ENCODE data around the gene GCC1. TPM values are rescaled to one million over a fixed set of nuclear protein-coding genes. Genes with fewer than 3 reads are reported as not detected.

GCC1 gene
- total and polyA plus RNA-seq, 8 donors: 11.1 to 16.9 (median 13.1) TPM

DNA sequence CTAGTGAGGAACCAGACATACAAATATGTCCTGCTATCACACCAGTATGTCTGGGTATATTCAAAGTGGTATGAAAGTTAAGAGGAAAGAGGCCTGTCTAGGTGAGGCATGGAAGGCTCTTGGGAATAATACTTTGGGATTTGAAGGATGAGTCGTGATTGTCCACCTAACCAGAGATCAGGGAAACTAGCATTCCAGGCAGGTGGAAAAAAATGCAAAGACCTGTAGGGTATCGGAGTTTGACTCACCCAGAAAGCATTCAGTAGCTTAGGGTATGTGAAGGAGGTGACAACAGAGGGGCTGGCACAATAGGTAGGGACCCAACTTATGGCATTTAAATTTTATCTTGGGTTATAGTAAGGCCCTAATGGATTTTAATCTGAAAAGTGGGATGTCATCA, 950 bp upstream of the GCC1 start:
- Histone ChIP-seq H3K4me3 (no peak overlapping the region), H3K27ac (no peak overlapping the region), H3K4me1 (peaks cover 28 to 65% of the 10 kb centered on the region in 2 donors), H3K27me3 (no peaks in the 10 kb centered on the region), H3K9me3 (no peaks in the 10 kb centered on the region), H3K36me3 (peaks cover 0 to 34% of the 10 kb centered on the region in 2 donors)
- intact Hi-C loops (cut with DNase I): no loop called here
- TF ChIP-seq, protein P1, sequence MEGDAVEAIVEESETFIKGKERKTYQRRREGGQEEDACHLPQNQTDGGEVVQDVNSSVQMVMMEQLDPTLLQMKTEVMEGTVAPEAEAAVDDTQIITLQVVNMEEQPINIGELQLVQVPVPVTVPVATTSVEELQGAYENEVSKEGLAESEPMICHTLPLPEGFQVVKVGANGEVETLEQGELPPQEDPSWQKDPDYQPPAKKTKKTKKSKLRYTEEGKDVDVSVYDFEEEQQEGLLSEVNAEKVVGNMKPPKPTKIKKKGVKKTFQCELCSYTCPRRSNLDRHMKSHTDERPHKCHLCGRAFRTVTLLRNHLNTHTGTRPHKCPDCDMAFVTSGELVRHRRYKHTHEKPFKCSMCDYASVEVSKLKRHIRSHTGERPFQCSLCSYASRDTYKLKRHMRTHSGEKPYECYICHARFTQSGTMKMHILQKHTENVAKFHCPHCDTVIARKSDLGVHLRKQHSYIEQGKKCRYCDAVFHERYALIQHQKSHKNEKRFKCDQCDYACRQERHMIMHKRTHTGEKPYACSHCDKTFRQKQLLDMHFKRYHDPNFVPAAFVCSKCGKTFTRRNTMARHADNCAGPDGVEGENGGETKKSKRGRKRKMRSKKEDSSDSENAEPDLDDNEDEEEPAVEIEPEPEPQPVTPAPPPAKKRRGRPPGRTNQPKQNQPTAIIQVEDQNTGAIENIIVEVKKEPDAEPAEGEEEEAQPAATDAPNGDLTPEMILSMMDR (IDR thresholded peaks at IDR 0.05): no peak
- DNase-seq: no peak
- ATAC-seq: no peak

DNA sequence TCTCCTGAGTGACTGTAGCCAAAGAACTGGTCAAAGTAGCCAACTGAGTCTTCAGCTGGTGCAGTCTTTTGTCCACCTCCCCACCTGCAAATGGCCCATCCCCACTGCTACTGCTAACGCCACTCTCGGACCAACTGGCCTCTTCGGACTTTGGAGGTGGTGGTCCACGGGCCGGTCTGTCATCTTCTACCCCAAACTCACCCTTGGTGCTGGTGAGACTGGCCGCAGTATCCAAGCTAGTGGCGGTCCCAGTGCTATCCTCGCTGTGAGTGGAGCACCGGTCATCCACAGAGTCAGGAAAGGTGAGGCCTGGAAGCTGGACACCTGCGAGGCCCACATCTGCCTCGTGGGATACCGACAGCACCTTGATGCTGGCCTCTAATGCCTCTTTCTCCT, 750 bp downstream of the GCC1 start:
- Histone ChIP-seq H3K4me3 (peak overlapping the region; percentile 85 to 88), H3K27ac (peak overlapping the region in 1 of 2 donors; percentile 91), H3K4me1 (peaks cover 28 to 68% of the 10 kb centered on the region in 2 donors), H3K27me3 (no peaks in the 10 kb centered on the region), H3K9me3 (no peaks in the 10 kb centered on the region), H3K36me3 (peaks cover 0 to 35% of the 10 kb centered on the region in 2 donors)
- intact Hi-C loops (cut with DNase I): no loop called here
- ATAC-seq: no peak
- peak in 1 of 4 donors; percentile 54 for DNase-seq
- TF ChIP-seq, protein P1 (IDR thresholded peaks at IDR 0.05): no peak

DNA sequence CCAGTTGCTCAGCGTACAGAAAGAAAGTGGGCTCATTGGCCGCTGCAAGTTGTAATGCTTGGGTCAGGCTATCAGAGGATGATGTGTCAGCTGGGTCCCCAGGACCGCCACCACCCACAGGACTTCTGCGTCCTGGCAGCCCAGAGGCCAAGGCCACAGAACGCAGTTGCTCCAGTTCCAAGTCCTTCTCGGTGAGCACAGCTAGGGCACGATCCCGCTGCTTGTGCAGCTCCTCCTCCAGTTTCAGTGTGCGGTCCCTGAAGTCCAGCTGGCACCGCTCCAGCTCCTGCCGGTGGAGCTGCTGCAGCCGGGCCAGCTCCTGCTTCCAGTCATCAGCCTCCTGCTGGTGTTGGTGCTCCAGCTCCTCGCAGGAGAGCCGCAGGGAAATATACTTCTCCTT, 3.0 kb downstream of the GCC1 start:
- H3K4me1 ChIP-seq: peaks cover 21 to 53% of the 10 kb centered on the region in 2 donors
- no peaks in the 10 kb centered on the region for H3K27me3 ChIP-seq
- intact Hi-C loops (cut with DNase I): no loop called here
- DNase-seq (peak in 2 of 4 donors; percentile 34 to 72), ATAC-seq (no peak)
- peaks cover 0 to 48% of the 10 kb centered on the region in 2 donors for H3K36me3 ChIP-seq
- H3K4me3 ChIP-seq: no peak overlapping the region
- H3K27ac ChIP-seq: no peak overlapping the region
- TF ChIP-seq, protein P1 (IDR thresholded peaks at IDR 0.05): no peak
- H3K9me3 ChIP-seq: no peaks in the 10 kb centered on the region

DNA sequence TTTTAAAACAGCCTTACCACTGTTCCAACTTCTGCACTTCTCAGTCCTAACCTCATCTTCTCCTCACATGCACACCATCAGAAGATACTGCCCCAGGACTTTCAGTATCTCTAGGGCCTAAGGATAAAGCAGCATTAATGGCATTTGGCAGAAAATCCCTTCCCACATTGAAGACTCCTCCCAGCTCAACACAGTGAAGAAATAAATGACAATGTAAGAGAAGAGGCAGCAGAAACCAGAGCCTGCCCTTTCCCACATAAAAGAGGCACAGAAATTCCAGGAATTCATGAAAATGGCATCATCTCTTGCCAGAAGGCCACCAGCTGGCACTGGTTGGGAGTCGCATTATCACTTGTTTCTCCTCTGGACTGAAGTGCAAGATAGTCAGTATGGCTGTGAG, 3.7 kb downstream of the GCC1 start:
- intact Hi-C loops (cut with DNase I): no loop called here

DNA sequence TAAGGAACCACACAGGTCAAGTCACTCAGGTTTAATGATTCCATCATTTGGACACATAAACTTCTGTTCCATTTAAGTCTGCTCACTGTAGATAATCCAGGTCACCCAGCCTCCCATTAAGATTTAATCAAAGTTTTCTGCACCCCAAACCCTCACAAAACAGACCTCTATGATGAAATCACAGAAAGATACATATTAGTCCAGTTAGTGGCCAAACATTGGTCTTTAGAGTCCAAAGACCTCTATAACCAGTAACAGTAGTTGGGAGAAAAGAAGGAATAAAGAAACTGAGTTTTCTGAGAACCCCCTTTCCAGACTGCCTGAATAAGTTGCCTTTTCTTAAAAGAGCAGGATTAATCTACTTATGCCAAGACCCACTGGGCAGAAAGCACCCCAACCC, 4.8 kb downstream of the GCC1 start:
- DNase-seq (no peak), ATAC-seq (no peak)
- no peak overlapping the region for H3K27ac ChIP-seq
- peaks cover 0 to 48% of the 10 kb centered on the region in 2 donors for H3K36me3 ChIP-seq
- H3K27me3 ChIP-seq: no peaks in the 10 kb centered on the region
- no peak overlapping the region for H3K4me3 ChIP-seq
- no peaks in the 10 kb centered on the region for H3K9me3 ChIP-seq
- H3K4me1 ChIP-seq: peaks cover 21 to 48% of the 10 kb centered on the region in 2 donors
- intact Hi-C loops (cut with DNase I): no loop called here
- TF ChIP-seq, protein P1 (IDR thresholded peaks at IDR 0.05): no peak

More for the DNA sequence above, 3.7 kb downstream of the GCC1 start:
- Histone ChIP-seq H3K27ac (no peak overlapping the region), H3K27me3 (no peaks in the 10 kb centered on the region), H3K9me3 (no peaks in the 10 kb centered on the region), H3K4me3 (no peak overlapping the region), H3K36me3 (peaks cover 0 to 48% of the 10 kb centered on the region in 2 donors), H3K4me1 (peaks cover 21 to 53% of the 10 kb centered on the region in 2 donors)
- DNase-seq (no peak), ATAC-seq (no peak)
- TF ChIP-seq, protein P1 (IDR thresholded peaks at IDR 0.05): no peak
